UCSD-AML1 (cell line): ENCODE data around the gene KDM4C.
"Not testable (repeated sequence)": the region's sequence is repeated elsewhere in the genome, so short reads cannot be mapped to it uniquely, and the experiment has no call there.

Experiments used
- DNase-seq: peaks from one replicate; lab custom pipeline; 2025; ENCODE audit not compliant: unreplicated experiment; lab: John Stamatoyannopoulos, UW

Gene KDM4C

DNA sequence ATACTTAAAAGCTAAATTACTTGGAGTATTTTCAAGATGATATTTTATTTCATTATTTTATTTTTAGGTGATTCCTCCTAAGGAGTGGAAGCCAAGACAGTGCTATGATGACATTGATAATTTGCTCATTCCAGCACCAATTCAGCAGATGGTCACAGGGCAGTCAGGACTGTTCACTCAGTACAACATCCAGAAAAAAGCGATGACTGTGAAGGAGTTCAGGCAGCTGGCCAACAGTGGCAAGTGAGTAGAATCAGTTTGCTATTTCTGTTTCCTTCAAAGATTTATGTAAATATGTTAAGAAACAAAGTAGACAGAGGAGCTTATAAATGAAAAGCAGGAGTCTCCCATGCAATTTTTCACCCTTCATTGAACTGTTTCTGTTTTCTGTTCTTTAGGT lies 47.8 kb downstream of the KDM4C start:
- DNase-seq = no peak

DNA sequence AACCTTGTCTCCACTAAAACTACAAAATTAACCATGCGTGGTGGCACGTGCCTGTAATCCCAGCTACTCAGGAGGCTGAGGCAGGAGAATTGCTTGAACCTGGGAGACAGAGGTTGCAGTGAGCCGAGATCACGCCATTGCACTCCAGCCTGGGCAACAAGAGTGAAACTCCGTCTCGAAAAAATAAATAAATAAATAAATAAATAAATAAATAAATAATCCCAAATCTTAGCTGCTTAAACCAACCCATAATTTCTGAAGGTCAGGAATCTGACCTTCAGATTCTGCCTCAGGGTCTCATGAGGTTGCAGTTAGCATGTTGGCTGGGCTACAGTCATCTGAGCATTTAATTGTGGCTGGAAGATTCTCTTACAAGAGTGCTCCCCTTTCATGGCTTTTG lies 48.5 kb downstream of the KDM4C start:
- DNase-seq = not testable (repeated sequence)

DNA sequence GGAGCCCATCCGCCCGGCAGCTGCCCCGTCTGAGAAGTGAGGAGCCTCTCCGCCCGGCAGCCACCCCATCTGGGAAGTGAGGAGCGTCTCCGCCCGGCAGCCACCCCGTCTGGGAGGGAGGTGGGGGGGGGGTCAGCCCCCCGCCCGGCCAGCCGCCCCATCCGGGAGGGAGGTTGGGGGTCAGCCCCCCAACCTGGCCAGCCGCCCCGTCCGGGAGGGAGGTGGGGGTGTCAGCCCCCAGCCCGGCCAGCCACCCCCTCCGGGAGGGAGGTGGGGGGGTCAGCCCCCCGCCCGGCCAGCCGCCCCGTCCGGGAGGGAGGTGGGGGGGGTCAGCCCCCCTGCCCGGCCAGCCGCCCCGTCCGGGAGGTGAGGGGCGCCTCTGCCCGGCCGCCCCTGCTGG lies 49.9 kb downstream of the KDM4C start:
- DNase-seq = not testable (repeated sequence)

DNA sequence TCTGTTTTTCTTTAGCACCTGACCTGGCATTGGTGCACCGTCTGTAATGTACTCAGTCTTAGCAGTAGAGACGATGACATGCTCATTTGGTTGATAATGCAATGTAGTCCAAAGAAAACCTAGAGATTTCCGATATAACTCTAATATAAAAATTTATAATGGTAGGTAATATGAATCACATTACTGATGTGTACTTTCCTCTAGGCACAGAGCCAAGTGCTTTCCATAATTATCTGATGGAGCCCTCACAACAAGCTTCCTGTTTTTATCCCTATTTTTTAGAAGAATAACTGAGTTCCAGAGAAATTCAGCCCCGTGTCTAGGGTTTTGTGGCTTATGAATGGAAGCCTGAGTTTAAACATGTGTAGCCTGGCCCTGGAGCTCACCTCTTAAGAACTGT lies 53.7 kb downstream of the KDM4C start:
- DNase-seq = no peak

DNA sequence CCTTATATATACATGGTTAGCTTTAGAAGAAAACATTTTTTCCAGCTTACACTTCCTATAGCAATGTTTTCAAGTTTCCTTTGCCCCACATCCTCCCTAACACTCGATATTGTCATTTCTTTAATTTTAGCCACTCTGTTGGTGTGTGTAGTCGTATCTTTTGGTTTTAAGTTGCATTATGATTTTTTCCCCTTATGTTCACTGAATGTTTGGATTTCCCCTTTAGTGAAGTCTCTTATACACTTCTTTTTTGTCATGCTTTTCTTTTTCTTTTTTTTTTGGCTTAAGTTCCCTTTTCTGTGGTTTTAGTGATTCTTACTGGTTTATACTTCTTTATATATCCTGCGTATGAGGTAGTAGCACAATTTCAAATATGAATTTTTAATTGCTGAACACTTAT lies 58.8 kb downstream of the KDM4C start:
- DNase-seq = no peak

DNA sequence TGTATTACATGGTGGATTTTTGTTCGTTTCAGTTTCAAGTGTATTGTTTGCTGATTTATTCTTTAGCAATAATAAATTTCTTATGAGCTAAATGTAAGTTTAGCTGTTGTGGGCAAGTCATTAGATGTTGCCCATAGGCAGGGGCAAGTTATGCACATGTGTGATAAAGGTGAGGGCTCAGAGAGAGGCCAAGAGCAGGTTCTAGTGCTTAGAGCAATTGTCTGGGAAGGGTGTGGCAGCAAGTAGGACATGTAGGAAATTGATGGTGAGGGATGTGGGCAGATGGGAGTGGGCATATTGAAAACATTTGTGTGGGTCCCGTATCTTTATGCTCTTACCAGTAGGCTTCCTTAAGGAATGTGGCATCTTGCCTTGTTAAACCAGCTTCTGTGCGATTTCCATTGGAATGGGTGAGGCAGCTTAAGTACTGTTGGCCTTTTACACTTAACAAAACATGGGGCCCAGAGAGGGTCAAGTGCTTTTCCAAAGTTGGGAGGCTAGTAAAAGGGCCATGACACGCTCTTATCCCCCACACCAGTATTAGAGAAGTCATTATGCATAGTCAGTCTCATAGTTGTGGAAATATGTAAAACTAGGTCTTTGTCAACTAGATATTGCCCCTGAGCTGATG lies 60.6 kb downstream of the KDM4C start:
- DNase-seq = no peak

DNA sequence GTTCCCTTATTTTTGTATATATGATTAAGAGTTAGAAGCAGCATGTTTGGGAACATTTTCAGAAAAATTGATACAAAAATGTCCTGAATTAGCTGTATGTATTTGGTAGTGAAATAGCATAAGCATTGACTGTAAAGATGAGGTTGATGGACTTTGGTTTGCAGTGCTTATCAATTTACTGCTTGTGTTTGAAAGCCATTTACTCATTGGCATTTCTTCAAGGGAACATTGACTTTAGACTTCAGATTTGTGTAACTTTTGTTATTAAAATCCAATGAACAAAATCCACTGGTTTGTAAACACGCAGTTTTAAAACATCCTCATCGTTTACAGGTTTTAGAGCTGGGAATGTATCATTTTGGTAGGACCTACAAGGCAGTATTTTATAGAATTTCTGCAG lies 61.3 kb downstream of the KDM4C start:
- no peak for DNase-seq

DNA sequence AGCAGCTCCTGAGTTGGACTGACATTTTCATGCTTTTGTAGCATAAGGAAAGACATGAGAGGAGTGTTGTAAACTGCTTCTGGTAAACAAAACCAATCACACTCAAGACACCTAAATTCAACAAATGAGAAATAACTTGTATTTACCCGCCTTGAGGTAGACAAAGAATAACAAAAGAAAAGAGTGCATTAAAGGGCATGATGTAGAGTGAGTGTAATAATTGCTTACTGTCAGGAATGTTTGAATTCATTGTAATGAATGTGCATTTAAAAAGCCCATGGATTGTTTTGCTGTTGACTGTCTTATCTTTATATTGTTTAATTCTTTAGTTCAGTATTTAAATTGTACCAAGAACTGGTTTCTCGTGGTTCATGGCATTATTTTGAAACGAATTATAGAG lies 61.8 kb downstream of the KDM4C start:
- no peak for DNase-seq

DNA sequence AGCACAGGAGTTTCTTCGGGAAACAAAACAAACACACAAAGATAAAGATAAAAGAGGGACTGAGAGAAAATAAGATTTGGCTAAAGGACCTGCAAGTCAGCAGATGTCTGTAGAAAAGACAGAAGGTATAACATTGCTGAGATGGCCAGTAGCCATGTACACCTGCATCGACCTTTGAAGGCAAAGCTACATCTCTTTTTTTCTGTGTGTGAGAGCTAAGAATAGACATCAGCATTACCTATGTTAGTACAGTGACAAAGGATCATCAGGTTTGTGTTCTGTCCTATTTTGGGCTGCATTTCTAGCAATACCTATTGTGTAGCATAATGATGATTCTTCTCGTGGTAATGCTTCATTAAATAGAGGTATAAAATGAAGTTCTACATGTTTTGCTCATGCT lies 64.9 kb downstream of the KDM4C start:
- DNase-seq = no peak

DNA sequence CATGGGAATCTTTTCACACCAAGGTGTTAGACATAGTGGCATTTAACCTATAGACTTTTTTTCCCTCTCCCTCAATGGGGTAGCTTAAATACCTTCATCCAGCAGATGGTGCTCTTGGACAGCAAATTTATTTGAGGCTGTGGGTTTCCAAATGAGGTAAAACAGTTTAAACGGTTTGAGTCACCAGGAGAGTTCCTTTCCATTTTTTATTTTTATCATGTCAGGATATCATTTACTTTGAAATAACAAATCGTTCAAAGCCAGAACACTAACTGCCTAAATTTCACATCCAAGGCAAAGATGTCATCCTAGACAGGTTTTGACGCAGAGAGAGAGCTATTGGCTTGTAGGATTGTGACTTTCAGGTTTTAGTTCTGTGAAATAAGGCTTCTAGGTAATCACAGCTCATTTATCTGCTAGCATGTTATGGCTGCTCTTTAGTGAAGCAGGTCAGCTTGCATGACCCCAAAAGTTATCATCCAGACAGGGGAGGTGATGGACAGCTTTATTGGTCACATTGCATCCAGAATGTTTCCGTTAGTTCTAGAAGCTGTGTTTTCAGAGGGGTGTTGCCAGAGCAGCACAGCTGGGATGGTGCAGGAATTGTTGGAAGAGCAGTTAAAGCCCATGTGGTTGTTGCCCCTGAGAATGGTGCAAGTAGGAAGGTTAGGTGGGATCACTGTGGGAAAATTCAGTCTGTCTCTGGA lies 69.8 kb downstream of the KDM4C start:
- DNase-seq = no peak

DNA sequence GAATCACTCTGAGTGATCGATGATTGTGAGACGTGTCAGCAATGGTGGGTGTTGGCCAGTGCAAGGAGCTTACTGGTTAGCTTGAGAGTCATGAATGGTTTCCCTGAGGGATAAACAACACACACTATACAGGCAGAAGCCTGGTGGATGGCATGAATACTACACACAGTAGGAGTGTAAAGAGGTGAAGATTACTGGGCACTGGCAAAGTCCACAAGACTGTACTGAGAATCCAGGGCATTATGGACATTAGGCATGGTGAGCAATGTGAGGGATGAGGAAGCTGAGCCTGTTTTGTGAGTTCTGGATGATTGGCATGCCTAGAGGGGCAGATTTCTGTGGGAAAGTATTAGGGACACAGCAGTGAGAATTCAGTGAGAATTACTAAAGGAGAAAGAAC lies 71.3 kb downstream of the KDM4C start:
- no peak for DNase-seq

DNA sequence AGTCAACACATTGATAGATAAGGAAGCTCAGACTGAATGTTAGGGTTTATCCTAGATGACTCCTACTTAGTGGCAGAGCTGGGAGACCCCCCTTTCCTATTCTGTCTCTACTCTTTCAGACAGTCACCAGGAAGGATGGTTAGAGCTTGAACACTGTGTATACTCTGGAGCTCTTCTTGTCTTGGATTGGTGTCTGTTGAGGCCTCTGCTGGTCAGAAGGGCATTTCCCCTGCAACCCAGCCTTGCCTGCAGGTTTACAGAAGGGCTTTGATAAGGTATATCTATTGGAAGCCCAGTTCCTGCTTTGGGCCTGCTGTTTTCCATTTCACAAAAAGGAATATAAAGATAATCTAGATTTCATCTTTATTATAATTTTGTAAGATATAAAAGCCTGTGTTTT lies 71.8 kb downstream of the KDM4C start:
- no peak for DNase-seq

DNA sequence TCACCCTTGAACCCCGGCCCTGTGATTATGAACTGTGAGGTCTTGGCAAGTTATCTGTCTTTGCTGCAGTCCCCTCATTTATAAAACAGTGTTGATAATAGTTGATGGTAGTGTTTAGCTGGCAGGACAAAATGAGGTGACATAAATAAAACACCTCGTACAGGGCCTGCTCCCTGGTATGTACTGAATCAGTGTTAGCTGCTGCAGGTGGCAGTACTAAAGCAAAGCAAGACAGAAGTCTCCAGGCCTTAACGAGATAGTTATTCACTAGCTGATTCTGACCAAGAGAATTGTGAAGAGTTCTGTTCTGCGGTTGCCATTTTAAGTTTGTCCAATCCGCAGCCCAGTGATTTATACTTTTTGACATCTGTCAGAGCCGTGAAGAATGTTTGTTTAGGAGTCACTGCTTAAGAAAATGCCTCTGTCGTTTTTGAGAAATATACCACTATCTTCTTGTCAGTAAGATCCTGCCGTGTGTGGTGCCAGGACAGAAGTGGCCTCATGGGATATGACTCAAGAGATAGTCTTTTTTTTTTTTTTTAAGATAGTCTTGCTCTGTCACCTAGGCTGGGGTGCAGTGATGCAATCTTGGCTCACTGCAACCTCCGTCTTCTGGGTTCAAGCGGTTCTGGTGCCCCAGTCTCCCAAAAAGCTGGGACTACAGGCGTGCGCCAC lies 75.9 kb downstream of the KDM4C start:
- DNase-seq = no peak

DNA sequence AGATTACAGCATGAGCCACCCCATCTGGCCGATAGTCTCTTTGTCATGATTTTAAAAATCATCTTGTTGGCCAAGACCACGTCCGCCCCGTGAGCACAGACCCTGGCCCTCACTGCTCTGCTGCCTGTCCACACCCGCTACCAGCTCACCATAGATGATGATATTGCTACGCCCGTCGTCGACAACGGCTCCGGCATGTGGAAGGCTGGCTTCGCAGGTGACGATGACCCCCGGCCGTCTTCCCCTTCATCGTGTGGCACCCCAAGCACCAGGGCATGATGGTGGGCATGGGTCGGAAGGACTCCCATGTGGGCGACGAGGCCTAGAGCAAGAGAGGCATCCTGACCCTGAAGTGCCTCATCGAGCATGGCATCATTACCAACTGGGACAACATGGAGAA lies 76.5 kb downstream of the KDM4C start:
- no peak for DNase-seq

DNA sequence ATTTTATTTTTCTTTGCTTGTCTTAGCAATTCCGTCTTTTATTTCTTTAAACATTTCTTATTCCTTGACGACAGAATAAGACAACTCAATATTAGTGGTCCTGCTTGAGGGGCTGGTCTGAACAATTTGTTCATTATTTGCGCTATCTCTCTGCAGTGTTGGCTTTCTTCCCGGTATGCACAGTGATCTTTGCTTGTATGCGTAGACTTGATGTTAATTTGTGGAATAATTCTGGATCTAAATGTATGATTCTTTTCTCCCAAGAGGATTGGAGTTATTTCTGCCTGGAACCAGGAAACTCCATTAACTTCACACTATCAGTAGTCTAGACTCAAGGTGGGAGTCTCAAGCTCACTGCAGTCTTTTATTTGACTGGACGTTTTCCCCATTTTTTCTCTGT lies 80.4 kb downstream of the KDM4C start:
- no peak for DNase-seq

DNA sequence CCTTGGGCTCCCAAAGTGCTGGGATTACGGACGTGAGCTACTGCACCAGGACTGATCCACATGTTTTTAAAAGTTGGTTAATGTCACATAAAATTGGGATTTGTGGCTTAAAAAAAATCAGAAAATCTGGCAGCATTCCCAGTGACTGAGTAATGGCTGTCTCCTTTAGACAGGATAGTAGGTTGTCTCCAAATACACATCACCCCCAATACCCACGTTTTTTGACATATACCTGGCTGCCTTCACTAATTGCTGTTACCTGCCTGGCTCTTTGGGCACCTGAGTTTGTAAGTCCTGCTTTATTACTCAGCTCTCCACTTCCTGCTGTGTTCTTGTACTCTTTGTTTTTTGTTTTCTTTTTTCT lies 84.8 kb downstream of the KDM4C start:
- no peak for DNase-seq

DNA sequence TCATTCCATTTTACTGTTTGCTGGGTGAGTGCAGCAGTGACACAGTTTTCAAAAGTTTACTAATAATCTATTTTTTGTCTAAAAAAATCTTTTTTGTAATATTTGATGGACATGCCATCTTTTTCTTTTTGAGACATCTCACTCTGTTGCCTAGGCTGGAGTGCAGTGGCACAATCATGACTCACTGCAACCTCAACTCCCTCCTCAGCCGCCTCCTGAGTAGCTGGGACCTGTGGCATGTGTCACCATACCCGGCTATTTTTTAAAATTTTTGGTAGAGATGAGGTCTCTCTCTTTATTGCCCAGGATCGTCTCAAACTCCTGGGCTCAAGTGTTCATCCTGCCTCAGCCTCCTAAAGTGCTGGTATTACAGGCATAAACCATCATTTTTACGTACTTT lies 86.0 kb downstream of the KDM4C start:
- no peak for DNase-seq

DNA sequence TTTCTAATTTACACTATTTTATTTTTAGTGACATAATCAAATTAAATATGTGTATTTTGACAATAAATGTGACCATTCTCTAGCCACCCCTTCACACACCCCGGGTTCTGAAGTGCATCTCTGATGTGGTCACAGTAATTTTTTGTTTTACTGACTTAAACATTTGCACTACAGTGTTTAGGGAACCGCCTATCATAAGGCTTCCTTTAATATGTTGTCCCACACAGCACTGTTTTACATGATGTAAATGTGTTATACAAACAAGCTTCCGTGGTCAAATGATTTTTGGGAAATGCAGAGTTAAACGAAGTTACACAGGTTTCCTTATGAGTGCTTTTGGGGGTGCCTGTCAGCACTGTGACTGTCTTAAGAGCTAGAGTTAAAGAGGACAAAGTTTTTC lies 86.5 kb downstream of the KDM4C start:
- DNase-seq = no peak

DNA sequence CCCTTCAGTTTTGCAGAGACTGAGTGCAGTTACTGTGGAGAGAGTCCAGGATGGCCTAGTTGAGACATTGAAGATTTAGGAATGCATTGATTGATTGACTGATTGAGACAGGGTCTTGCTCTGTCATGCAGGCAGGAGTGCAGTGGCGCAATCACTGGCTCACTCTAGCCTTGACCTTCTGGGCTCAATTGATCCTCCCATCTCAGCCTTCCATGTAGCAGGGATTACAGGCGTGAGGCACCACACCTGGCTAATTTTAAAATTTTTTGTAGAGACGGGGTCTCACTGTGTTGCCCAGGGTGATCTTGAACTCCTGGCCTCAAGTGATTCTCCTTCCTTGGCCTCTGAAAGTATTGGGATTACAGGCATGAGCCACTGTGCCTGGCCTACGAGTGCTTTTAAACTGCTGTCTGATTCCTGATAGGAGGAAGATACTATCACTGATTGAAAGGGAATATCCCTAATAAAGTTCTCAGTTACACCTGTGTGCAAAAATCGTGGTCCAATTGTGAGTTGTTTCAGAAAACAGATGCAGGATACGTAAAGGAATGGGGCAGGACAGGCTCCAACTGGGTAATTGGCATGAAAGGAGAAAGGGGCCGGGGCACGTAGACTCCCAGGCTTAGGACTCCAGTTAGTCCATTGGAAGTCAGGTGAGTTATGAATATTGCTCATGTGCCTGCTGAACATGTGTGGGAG lies 87.5 kb downstream of the KDM4C start:
- DNase-seq = no peak

DNA sequence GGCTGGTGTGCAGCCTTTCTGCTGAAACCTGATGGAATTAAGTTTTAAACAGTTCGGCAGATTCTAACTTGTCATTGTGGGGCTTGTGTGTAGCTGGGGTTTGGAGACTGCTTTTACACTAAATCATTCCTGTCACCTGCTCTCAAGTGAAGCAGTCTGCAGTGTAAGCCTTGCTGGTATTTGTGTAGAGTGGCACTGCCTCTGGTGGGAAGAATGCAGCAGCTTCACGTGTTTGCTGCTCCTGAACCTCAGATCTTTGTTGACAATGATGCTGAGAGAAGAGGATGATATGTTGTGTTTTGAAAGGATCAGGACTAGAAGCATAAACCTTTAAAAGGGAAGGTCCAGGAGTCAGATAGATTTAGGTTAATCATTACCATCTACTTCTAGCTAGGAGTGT lies 88.1 kb downstream of the KDM4C start:
- no peak for DNase-seq

DNA sequence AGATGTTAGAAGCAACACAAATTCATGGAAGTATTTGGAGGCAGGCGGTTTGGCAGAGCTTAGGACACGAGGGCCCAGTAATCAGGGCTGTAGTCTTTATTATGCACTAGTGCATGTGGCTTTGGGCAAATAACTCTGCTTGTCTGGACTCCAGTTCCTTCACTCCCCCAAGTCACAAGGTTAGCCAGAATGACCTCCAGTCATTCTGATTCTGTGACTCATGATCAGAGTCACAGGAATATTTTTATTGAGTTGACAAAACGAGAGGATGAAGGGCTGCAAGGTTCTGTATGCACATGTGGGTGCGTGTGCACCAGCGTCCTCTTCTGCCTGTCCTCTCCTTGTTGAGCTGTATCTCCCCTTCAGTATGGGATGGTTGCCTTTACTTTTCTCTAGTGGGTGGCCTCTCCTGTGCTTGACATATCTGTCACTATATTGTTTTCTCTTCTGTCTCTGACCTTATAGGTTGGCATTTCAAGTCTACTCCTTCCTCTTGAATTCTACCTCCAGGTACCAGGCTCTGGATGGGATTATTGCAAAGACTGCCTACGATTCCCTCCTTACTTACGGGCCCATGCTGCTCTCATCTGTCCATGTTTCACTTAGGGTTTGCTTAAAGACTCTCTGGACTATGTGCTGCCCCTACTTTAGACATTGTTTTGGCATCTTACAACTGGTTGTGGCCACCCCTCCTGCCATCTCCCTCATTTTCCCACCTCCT lies 94.6 kb downstream of the KDM4C start:
- DNase-seq = no peak
